ENCODE data around the gene YAP1.

YAP1 gene

GRCh38 chr11:102109896-102110760 lies at the start of gene YAP1:
Gene YAP1, plus strand, starts transcription at chr11:102110447. Its CDS starts 402 bp downstream, at chr11:102110849.
- H3K36me3 ChIP-seq (replicated peaks), result no peaks in the 10 kb centered on the region
- peaks cover 26% of the 10 kb centered on the region for H3K4me1 ChIP-seq
- in situ Hi-C loops (cut with MboI; ENCODE audit: low sequenced_read_pairs), result no loop called here
- DNase-seq (ENCODE audit: low spot score in 2 of 2), result peak; percentile 91 to 93
- no peaks in the 10 kb centered on the region for H3K9me3 ChIP-seq
- H3K27me3 ChIP-seq (ENCODE audit: low read depth), result no peaks in the 10 kb centered on the region
- H3K4me3 ChIP-seq, result peak within 1 kb of the TSS; percentile 80

- H3K9me3 ChIP-seq, result no peaks in the 10 kb centered on the region
- DNase-seq (ENCODE audit: low spot score in 2 of 2), result peak; percentile 50 to 66
- in situ Hi-C loops (cut with MboI; ENCODE audit: low sequenced_read_pairs), result no loop called here
- H3K4me1 ChIP-seq, result peaks cover 5% of the 10 kb centered on the region; the same call in 1 of the 2 replicates
- no peaks in the 10 kb centered on the region for H3K36me3 ChIP-seq (replicated peaks)
- H3K4me3 ChIP-seq, result no peak overlapping the region
- H3K27me3 ChIP-seq (ENCODE audit: low read depth), result no peaks in the 10 kb centered on the region
Measured at GRCh38 chr11:102061276-102061675, 49.0 kb upstream of the YAP1 start.

- Histone ChIP-seq H3K36me3 (replicated peaks) (no peaks in the 10 kb centered on the region), H3K9me3 (no peaks in the 10 kb centered on the region), H3K4me3 (no peak overlapping the region), H3K27me3 (ENCODE audit: low read depth) (no peaks in the 10 kb centered on the region), H3K4me1 (peaks cover 5% of the 10 kb centered on the region; the same call in 1 of the 2 replicates)
- no peak for DNase-seq (ENCODE audit: low spot score in 2 of 2)
- in situ Hi-C loops (cut with MboI; ENCODE audit: low sequenced_read_pairs), result no loop called here
Measured at GRCh38 chr11:102062106-102062505, 48.1 kb upstream of the YAP1 start.

GRCh38 chr11:102064316-102064715 lies 45.9 kb upstream of the YAP1 start:
- DNase-seq (ENCODE audit: low spot score in 2 of 2), result no peak
- Histone ChIP-seq H3K9me3 (no peaks in the 10 kb centered on the region), H3K36me3 (replicated peaks) (no peaks in the 10 kb centered on the region), H3K27me3 (ENCODE audit: low read depth) (0 out of 2 replicates have a peak, but pooled peaks cover 2% of the 10 kb centered on the region), H3K4me1 (peaks cover 5% of the 10 kb centered on the region; the same call in 1 of the 2 replicates), H3K4me3 (no peak overlapping the region)
- in situ Hi-C loops (cut with MboI; ENCODE audit: low sequenced_read_pairs), result no loop called here

DNA sequence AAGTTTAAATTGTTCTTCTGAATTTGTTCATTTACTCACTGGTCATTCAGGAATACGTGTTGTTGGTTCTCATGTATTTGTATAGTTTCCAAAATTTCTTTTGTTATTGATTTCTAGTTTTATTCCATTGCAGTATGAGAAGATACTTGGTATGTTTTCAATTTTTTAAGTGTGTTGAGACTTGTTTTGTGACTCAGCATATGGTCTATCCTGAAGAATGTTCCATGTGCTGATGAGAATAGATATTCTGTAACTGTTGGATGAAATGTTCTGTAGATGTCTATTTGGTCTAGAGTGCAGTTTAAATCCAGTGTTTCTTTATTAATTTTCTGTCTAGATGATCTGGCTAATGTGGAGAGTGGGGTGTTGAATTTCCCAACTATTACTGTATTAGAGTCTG lies 39.5 kb upstream of the YAP1 start:
- in situ Hi-C loops (cut with MboI; ENCODE audit: low sequenced_read_pairs), result no loop called here
- Histone ChIP-seq H3K36me3 (replicated peaks) (no peaks in the 10 kb centered on the region), H3K4me3 (no peak overlapping the region), H3K27me3 (ENCODE audit: low read depth) (0 out of 2 replicates have a peak, but pooled peaks cover 2% of the 10 kb centered on the region), H3K4me1 (no peaks in the 10 kb centered on the region), H3K9me3 (no peaks in the 10 kb centered on the region)
- DNase-seq (ENCODE audit: low spot score in 2 of 2), result no peak

DNA sequence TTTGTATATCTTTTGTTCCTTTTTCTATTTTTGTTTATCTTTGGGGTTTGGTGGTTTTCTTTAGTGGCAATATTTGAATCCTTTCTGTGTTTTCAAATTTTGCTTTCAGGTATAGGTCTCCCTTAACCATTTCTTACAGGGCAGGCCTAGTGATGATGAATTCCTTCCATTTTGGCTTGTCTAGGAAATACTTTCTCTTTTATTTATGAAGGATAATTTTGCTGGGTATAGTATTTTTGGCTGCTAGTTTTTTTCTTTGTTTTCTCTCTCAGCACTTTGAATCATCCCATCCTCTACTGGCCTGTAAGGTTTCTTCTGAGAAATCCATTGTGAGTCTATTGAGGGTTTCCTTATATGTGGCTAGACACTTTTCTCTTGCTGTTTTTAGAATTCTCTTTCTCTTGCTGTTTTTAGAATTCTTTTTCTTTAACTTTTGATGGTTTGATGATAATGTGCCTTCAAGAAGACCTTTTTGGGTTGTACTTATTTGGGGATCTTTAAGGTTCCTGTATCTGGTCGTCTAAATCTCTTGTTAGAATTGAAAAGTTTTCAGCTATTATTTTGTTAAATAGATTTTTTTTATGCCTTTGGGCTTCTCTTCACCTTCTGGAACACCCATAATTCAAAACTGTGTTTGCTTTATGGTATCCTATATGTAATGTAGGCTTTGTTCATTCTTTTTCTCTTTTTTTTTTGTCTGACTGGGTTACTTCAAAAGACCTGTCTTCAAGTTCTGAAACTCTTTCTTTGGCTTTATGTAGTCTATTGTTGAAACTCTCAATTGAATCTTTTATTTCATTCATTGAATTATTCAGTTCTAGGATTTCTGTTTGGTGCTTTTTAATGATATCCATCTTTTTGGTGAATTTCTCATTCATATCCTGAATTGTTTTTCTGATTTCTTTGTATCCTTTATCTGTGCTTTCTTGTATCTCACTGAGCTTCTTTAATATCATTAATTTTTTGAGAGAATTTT lies 38.5 kb upstream of the YAP1 start:
- Histone ChIP-seq H3K27me3 (ENCODE audit: low read depth) (peaks cover 6% of the 10 kb centered on the region; the same call in 1 of the 2 replicates), H3K36me3 (replicated peaks) (no peaks in the 10 kb centered on the region), H3K4me1 (no peaks in the 10 kb centered on the region), H3K4me3 (no peak overlapping the region), H3K9me3 (no peaks in the 10 kb centered on the region)
- in situ Hi-C loops (cut with MboI; ENCODE audit: low sequenced_read_pairs), result no loop called here
- no peak for DNase-seq (ENCODE audit: low spot score in 2 of 2)

DNA sequence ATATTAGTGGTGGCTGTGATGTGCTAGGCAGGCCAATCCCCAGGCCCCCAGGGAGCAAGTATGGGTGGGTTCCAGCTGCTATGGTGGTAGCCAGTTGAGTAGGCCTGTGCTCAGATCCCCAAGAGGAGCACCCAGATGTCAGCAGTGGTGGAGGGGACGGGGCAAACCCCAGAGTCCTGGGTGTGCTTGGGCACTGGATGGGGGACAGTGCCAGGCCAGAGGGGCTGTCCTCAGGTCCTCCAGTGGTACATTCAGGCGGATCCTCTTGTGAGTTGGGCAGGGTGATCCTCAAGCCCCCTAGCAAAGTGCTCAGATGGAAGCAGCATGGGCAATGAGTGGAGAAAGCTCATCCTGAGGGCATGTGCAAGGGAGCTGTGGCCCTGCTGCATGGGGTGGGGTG lies 37.0 kb upstream of the YAP1 start:
- DNase-seq (ENCODE audit: low spot score in 2 of 2), result no peak
- no peaks in the 10 kb centered on the region for H3K9me3 ChIP-seq
- H3K4me1 ChIP-seq, result no peaks in the 10 kb centered on the region
- H3K36me3 ChIP-seq (replicated peaks), result no peaks in the 10 kb centered on the region
- no peak overlapping the region for H3K4me3 ChIP-seq
- in situ Hi-C loops (cut with MboI; ENCODE audit: low sequenced_read_pairs), result no loop called here
- peaks cover 4% of the 10 kb centered on the region; the same call in 1 of the 2 replicates for H3K27me3 ChIP-seq (ENCODE audit: low read depth)

GRCh38 chr11:102079625-102080024 lies 30.6 kb upstream of the YAP1 start:
- Histone ChIP-seq H3K4me1 (peaks cover 12% of the 10 kb centered on the region), H3K36me3 (replicated peaks) (no peaks in the 10 kb centered on the region), H3K4me3 (no peak overlapping the region), H3K27me3 (ENCODE audit: low read depth) (peaks cover 4% of the 10 kb centered on the region; the same call in 1 of the 2 replicates), H3K9me3 (no peaks in the 10 kb centered on the region)
- in situ Hi-C loops (cut with MboI; ENCODE audit: low sequenced_read_pairs), result no loop called here
- no peak for DNase-seq (ENCODE audit: low spot score in 2 of 2)

DNA sequence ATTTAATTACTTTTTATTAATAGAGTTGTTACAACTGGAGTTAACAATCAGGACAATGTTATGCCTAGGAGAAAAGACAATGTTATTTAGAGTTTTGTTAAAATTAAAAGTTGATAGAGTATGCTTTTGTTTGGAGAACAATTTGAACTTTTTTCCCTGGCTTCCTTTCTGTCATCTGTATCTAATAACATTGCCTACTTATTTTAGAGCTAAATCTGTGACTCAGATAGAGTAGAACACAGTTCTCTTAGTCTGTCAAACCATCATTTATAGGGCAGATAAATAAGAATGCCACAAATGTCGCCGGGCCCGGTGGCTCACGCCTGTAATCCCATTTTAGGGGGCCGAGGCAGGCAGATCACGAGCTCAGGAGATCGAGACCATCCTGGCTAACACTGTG lies 28.9 kb upstream of the YAP1 start:
- peaks cover under 1% of the 10 kb centered on the region; the same call in 1 of the 2 replicates for H3K27me3 ChIP-seq (ENCODE audit: low read depth)
- DNase-seq (ENCODE audit: low spot score in 2 of 2), result no peak
- H3K9me3 ChIP-seq, result no peaks in the 10 kb centered on the region
- peaks cover 12% of the 10 kb centered on the region for H3K4me1 ChIP-seq
- in situ Hi-C loops (cut with MboI; ENCODE audit: low sequenced_read_pairs), result no loop called here
- H3K4me3 ChIP-seq, result no peak overlapping the region
- H3K36me3 ChIP-seq (replicated peaks), result no peaks in the 10 kb centered on the region

DNA sequence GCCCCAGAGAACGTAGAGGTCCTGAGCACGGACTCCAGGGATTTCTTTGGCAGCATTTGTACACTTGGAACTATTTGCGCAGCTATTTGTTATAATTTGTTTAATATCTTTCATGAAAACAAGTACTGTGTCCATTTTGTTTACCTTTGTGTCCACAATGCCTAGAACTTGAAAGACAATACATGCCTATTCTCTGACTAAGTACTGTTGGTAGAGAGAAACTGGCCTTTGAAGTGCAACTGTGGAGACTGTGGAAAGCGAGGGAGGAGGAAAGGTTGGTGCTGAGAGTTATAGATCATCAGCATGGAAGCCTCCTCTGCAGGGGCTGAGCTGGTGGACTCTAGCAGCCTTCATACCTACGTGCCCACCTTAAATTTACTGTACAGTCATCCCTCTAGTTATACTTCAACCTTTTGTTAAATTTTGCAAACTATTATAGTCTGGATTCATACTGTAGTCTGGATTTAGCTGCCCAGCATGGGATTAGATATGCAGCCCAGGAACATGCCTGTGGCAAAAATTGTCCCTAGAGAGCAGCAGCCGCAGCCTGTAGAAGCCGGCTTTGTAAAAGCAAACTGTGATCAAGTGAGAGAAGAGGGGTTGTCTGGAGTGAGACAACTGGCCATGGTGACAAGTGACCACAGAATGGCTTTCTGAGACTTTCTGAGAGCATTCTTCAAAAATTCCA lies 24.2 kb upstream of the YAP1 start:
- H3K36me3 ChIP-seq (replicated peaks), result no peaks in the 10 kb centered on the region
- DNase-seq (ENCODE audit: low spot score in 2 of 2), result no peak
- H3K4me1 ChIP-seq, result peaks cover 4% of the 10 kb centered on the region
- in situ Hi-C loops (cut with MboI; ENCODE audit: low sequenced_read_pairs), result no loop called here
- no peaks in the 10 kb centered on the region for H3K9me3 ChIP-seq
- H3K27me3 ChIP-seq (ENCODE audit: low read depth), result no peaks in the 10 kb centered on the region
- H3K4me3 ChIP-seq, result no peak overlapping the region

GRCh38 chr11:102097186-102097585 lies 13.1 kb upstream of the YAP1 start:
- no peaks in the 10 kb centered on the region for H3K4me1 ChIP-seq
- H3K36me3 ChIP-seq (replicated peaks), result no peaks in the 10 kb centered on the region
- no peak for DNase-seq (ENCODE audit: low spot score in 2 of 2)
- H3K9me3 ChIP-seq, result no peaks in the 10 kb centered on the region
- in situ Hi-C loops (cut with MboI; ENCODE audit: low sequenced_read_pairs), result no loop called here
- H3K27me3 ChIP-seq (ENCODE audit: low read depth), result no peaks in the 10 kb centered on the region
- no peak overlapping the region for H3K4me3 ChIP-seq

DNA sequence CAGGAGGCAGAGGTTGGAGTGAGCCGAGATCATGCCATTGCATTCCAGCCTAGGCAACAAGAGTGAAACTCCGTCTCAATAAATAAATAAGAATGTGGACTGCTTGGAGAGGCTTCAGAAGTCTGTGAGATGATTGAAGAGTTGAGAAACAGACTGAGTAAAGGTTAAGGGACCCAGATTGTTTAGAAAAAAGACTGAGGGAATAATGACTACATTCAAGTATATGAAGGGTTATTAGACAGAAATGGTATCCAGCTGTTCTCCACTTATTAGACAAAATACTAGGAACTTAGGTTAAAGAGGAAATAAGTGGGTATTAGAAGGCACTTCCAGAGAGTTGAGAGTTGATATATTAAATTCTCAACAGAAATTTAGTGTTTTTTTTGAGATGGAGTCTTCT lies 10.5 kb upstream of the YAP1 start:
- Histone ChIP-seq H3K4me3 (no peak overlapping the region), H3K36me3 (replicated peaks) (no peaks in the 10 kb centered on the region), H3K27me3 (ENCODE audit: low read depth) (no peaks in the 10 kb centered on the region), H3K4me1 (no peaks in the 10 kb centered on the region), H3K9me3 (no peaks in the 10 kb centered on the region)
- in situ Hi-C loops (cut with MboI; ENCODE audit: low sequenced_read_pairs), result no loop called here
- DNase-seq (ENCODE audit: low spot score in 2 of 2), result no peak

DNA sequence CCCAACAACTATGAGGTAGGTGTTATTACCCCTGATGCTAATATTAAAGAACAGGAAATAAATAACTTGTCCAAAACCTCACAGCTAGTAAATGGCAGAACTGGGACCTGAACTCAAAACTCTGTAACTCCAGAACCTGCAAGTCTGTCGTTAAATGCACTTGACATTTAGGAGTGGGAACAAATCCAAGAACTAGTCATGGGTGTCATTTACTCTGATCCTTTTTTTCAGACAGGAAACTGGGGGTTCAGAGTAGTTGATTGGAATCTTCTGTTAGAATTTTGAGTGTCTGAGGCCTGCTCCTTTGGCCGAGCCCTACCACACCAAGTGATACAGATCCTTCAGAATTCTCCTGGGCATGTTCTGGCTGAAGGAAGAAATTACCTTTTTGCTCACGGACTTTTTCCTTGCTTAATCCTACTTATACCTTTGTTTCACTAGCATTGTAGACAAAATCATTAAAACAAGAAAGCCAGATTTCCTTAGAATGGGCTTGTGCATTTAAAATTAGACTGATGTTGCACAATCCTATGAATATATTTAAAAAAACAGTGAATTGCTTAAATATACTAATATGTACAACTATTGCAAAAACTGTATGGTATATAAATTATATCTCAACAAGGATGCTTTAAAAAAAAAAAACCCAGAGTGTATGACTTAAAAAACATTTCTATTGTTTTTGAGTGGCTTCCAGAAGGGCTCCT lies 1.4 kb upstream of the YAP1 start:
- in situ Hi-C loops (cut with MboI; ENCODE audit: low sequenced_read_pairs), result no loop called here
- DNase-seq (ENCODE audit: low spot score in 2 of 2), result no peak
- no peak overlapping the region for H3K4me3 ChIP-seq

More for the DNA sequence above, 1.4 kb upstream of the YAP1 start:
- Histone ChIP-seq H3K9me3 (no peaks in the 10 kb centered on the region), H3K36me3 (replicated peaks) (no peaks in the 10 kb centered on the region), H3K4me1 (peaks cover 14% of the 10 kb centered on the region), H3K27me3 (ENCODE audit: low read depth) (no peaks in the 10 kb centered on the region)

Data from HAP-1 (cell line).